Activated naive CD4-positive, alpha-beta T cell treated with anti-CD3 and anti-CD28 coated beads for 36 hours (primary cell): Measurements from ENCODE around the gene GASK1A. TPM values are rescaled to one million over a fixed set of nuclear protein-coding genes. Genes with fewer than 3 reads are reported as not detected.
"Not testable (repeated sequence)": the region's sequence is repeated elsewhere in the genome, so short reads cannot be mapped to it uniquely, and the experiment has no call there.

Source experiments
- CTCF ChIA-PET: fragments of 350-600 bp; sonication (Branson Sonifier 250); formaldehyde crosslinking; loops from one replicate; lab custom pipeline; 2021; ENCODE audit warnings: antibody characterized with exemption; lab: Charles Lee
- DNase-seq: peaks from one replicate; pipeline ENCODE4 v3.0.0-alpha.2; 2020
- H3K27ac Mint-ChIP-seq: one replicate; pipeline ENCODE4 v1.8.0; 2021; ENCODE audit warnings: mild to moderate bottlenecking, mixed read lengths
- H3K27me3 Mint-ChIP-seq: one replicate; pipeline ENCODE4 v1.8.0; 2021; ENCODE audit warnings: low read depth, mixed read lengths
- H3K36me3 Mint-ChIP-seq: one replicate; pipeline ENCODE4 v1.8.0; 2021; ENCODE audit warnings: low read depth, mixed read lengths
- H3K4me1 Mint-ChIP-seq: one replicate; pipeline ENCODE4 v1.8.0; 2021; ENCODE audit warnings: low read depth, mixed read lengths
- H3K4me3 Mint-ChIP-seq: one replicate; pipeline ENCODE4 v1.8.0; 2021; ENCODE audit warnings: mild to moderate bottlenecking, moderate library complexity, mixed read lengths
- H3K9me3 Mint-ChIP-seq: one replicate; pipeline ENCODE4 v1.8.0; 2021; ENCODE audit warnings: mixed read lengths
- intact Hi-C: fragments of 100-400 bp; cut with micrococcal nuclease; formaldehyde crosslinking; loops from one replicate; pipeline ENCODE4 v1.15.1; 2023
- total RNA-seq, 2 experiments: library from RNA; stranded (reverse); gene quantifications; one replicate each; pipeline ENCODE4 v1.2.3, GENCODE V29; 2021

The GASK1A gene
- total RNA-seq, 2 experiments from 2014 or later = not detected

- no peaks in the 10 kb centered on the region for H3K36me3 Mint-ChIP-seq
- H3K27me3 Mint-ChIP-seq = no peaks in the 10 kb centered on the region
- peaks cover 12% of the 10 kb centered on the region for H3K9me3 Mint-ChIP-seq
- no peak overlapping the region for H3K4me3 Mint-ChIP-seq
- H3K27ac Mint-ChIP-seq = no peak overlapping the region
- no peak for DNase-seq
- peaks cover 12% of the 10 kb centered on the region for H3K4me1 Mint-ChIP-seq
- intact Hi-C loops = no loop called here
- CTCF ChIA-PET = no interaction called here
Observed at GRCh38 chr3:43041517-43041916, 62.4 kb downstream of the GASK1A start.

GRCh38 chr3:43043071-43043766 is 64.1 kb downstream of the GASK1A start:
- Mint-ChIP-seq H3K4me1 (peaks cover 7% of the 10 kb centered on the region), H3K4me3 (no peak overlapping the region), H3K9me3 (peaks cover 19% of the 10 kb centered on the region), H3K36me3 (peaks cover 4% of the 10 kb centered on the region), H3K27ac (no peak overlapping the region), H3K27me3 (no peaks in the 10 kb centered on the region)
- intact Hi-C loops = no loop called here
- CTCF ChIA-PET = no interaction called here
- no peak for DNase-seq

GRCh38 chr3:43043793-43044192 is 64.7 kb downstream of the GASK1A start:
- Mint-ChIP-seq H3K27ac (no peak overlapping the region), H3K36me3 (peaks cover 5% of the 10 kb centered on the region), H3K4me3 (no peak overlapping the region), H3K27me3 (no peaks in the 10 kb centered on the region), H3K4me1 (peaks cover 2% of the 10 kb centered on the region), H3K9me3 (peaks cover 23% of the 10 kb centered on the region)
- DNase-seq = no peak
- CTCF ChIA-PET = no interaction called here
- intact Hi-C loops = no loop called here

- H3K4me3 Mint-ChIP-seq, H3K36me3 Mint-ChIP-seq, H3K4me1 Mint-ChIP-seq, H3K27ac Mint-ChIP-seq, H3K27me3 Mint-ChIP-seq, CTCF ChIA-PET, intact Hi-C loops, DNase-seq: not testable (repeated sequence)
- peaks cover 27% of the 10 kb centered on the region for H3K9me3 Mint-ChIP-seq
Observed at GRCh38 chr3:43045079-43045478, 66.0 kb downstream of the GASK1A start.

- intact Hi-C loops = no loop called here
- Mint-ChIP-seq H3K4me3 (no peak overlapping the region), H3K4me1 (no peaks in the 10 kb centered on the region), H3K36me3 (peaks cover 10% of the 10 kb centered on the region), H3K27ac (no peak overlapping the region), H3K27me3 (no peaks in the 10 kb centered on the region), H3K9me3 (peaks cover 40% of the 10 kb centered on the region)
- DNase-seq = no peak
- CTCF ChIA-PET = interaction anchor here (1.8 kb wide), 1 partner anchor 85 kb away, joined by 5 read pairs; no protein-coding TSS in a partner anchor
Observed at GRCh38 chr3:43046583-43046982, 67.5 kb downstream of the GASK1A start.

- Mint-ChIP-seq H3K4me3 (no peak overlapping the region), H3K36me3 (peaks cover 10% of the 10 kb centered on the region), H3K4me1 (no peaks in the 10 kb centered on the region), H3K27ac (no peak overlapping the region), H3K9me3 (peaks cover 47% of the 10 kb centered on the region), H3K27me3 (no peaks in the 10 kb centered on the region)
- intact Hi-C loops = no loop called here
- CTCF ChIA-PET = no interaction called here
- DNase-seq = no peak
Observed at GRCh38 chr3:43048470-43048869, 69.4 kb downstream of the GASK1A start.

- intact Hi-C loops = no loop called here
- CTCF ChIA-PET = no interaction called here
- Mint-ChIP-seq H3K27me3 (no peaks in the 10 kb centered on the region), H3K4me3 (no peak overlapping the region), H3K36me3 (peaks cover 5% of the 10 kb centered on the region), H3K4me1 (no peaks in the 10 kb centered on the region), H3K9me3 (peaks cover 27% of the 10 kb centered on the region), H3K27ac (no peak overlapping the region)
- no peak for DNase-seq
Observed at GRCh38 chr3:43053291-43053690, 74.2 kb downstream of the GASK1A start.

GRCh38 chr3:43054754-43055153 is 75.6 kb downstream of the GASK1A start:
- intact Hi-C loops = no loop called here
- peaks cover 20% of the 10 kb centered on the region for H3K9me3 Mint-ChIP-seq
- no peak for DNase-seq
- H3K27me3 Mint-ChIP-seq = no peaks in the 10 kb centered on the region
- H3K36me3 Mint-ChIP-seq = peaks cover 4% of the 10 kb centered on the region
- CTCF ChIA-PET = no interaction called here
- no peak overlapping the region for H3K27ac Mint-ChIP-seq
- no peak overlapping the region for H3K4me3 Mint-ChIP-seq
- H3K4me1 Mint-ChIP-seq = peaks cover under 1% of the 10 kb centered on the region

- Mint-ChIP-seq H3K36me3 (peaks cover 2% of the 10 kb centered on the region), H3K4me3 (no peak overlapping the region), H3K27me3 (no peaks in the 10 kb centered on the region), H3K4me1 (peaks cover 7% of the 10 kb centered on the region), H3K9me3 (peaks cover 17% of the 10 kb centered on the region), H3K27ac (no peak overlapping the region)
- DNase-seq = no peak
- CTCF ChIA-PET = interaction anchor here (1.3 kb wide), 1 partner anchor 93 kb away, joined by 3 read pairs; no protein-coding TSS in a partner anchor
- intact Hi-C loops = no loop called here
Observed at GRCh38 chr3:43055393-43055792, 76.3 kb downstream of the GASK1A start.

GRCh38 chr3:43055806-43056770 is 77.0 kb downstream of the GASK1A start:
- no peak overlapping the region for H3K27ac Mint-ChIP-seq
- no peaks in the 10 kb centered on the region for H3K36me3 Mint-ChIP-seq
- H3K4me1 Mint-ChIP-seq = peaks cover 13% of the 10 kb centered on the region
- H3K4me3 Mint-ChIP-seq = no peak overlapping the region
- no peaks in the 10 kb centered on the region for H3K27me3 Mint-ChIP-seq
- CTCF ChIA-PET = interaction anchor here (1.3 kb wide), 1 partner anchor 94 kb away, joined by 3 read pairs; no protein-coding TSS in a partner anchor
- H3K9me3 Mint-ChIP-seq = peaks cover 11% of the 10 kb centered on the region
- no peak for DNase-seq
- intact Hi-C loops = no loop called here

- Mint-ChIP-seq H3K27me3 (no peaks in the 10 kb centered on the region), H3K9me3 (no peaks in the 10 kb centered on the region), H3K4me1 (peaks cover 13% of the 10 kb centered on the region), H3K36me3 (no peaks in the 10 kb centered on the region), H3K27ac (no peak overlapping the region), H3K4me3 (no peak overlapping the region)
- intact Hi-C loops = no loop called here
- no peak for DNase-seq
- CTCF ChIA-PET = interaction anchor here (1.5 kb wide), 1 partner anchor 97 kb away, joined by 6 read pairs; no protein-coding TSS in a partner anchor
Observed at GRCh38 chr3:43059456-43059855, 80.3 kb downstream of the GASK1A start.

GRCh38 chr3:43061101-43061895 is 82.2 kb downstream of the GASK1A start:
- no peak for DNase-seq
- H3K4me1 Mint-ChIP-seq = peaks cover 13% of the 10 kb centered on the region
- no peaks in the 10 kb centered on the region for H3K9me3 Mint-ChIP-seq
- no peak overlapping the region for H3K27ac Mint-ChIP-seq
- no peak overlapping the region for H3K4me3 Mint-ChIP-seq
- intact Hi-C loops = no loop called here
- no peaks in the 10 kb centered on the region for H3K36me3 Mint-ChIP-seq
- no peaks in the 10 kb centered on the region for H3K27me3 Mint-ChIP-seq
- CTCF ChIA-PET = interaction anchor here (0.6 to 0.7 kb wide), 2 partner anchors 10 to 1191 kb away, joined by 3 to 4 read pairs; no protein-coding TSS in a partner anchor
